PFSK-1 (cell line): ENCODE results near the gene A2M.

ENCODE experiments used
- FOXP2 ChIP-seq: optimal IDR thresholded peaks from 2 replicates; pipeline ENCODE3; 2011; ENCODE audit warnings: borderline replicate concordance, control low read depth, inconsistent platforms; ENCODE audit not compliant: insufficient read depth; ENCODE audit errors: extremely low read length, extremely low read depth
- POLR2AphosphoS5 ChIP-seq: IDR thresholded peaks from 2 replicates; pipeline ENCODE4 v1.6.1; 2012; ENCODE audit warnings: low read depth, mild to moderate bottlenecking, control low read depth, low read length, moderate library complexity
- REST ChIP-seq, 2 experiments: IDR thresholded peaks; 2 replicates each; pipeline versions ENCODE4 v1.6.1 to v1.8.0; 2011 to 2012; ENCODE audit warnings: low read depth in 2 of 2, low read length in 2 of 2, control low read depth in 1 of 2, inconsistent platforms in 1 of 2, mild to moderate bottlenecking in 1 of 2, moderate library complexity in 1 of 2; ENCODE audit not compliant: insufficient read depth in 1 of 2
- SIN3A ChIP-seq: IDR thresholded peaks from 2 replicates; pipeline ENCODE4 v1.6.1; 2012; ENCODE audit warnings: mild to moderate bottlenecking, low read length, moderate library complexity, borderline replicate concordance; ENCODE audit not compliant: insufficient read depth
- TAF1 ChIP-seq: IDR thresholded peaks from 2 replicates; pipeline ENCODE4 v1.6.1; 2012; ENCODE audit warnings: low read length, control low read depth, borderline replicate concordance; ENCODE audit not compliant: insufficient read depth

The A2M gene

GRCh38 chr12:9047105-9047504 is 68.6 kb downstream of the A2M start:
- no peak for TF ChIP-seq FOXP2
- no peak for TF ChIP-seq POLR2AphosphoS5
- no peak for TF ChIP-seq SIN3A
- TF ChIP-seq TAF1, result no peak
- no peak for TF ChIP-seq REST (IDR thresholded peaks at IDR 0.05; ENCODE audit: insufficient read depth in 1 of 2, low read depth in 2 of 2, low read length in 2 of 2)

GRCh38 chr12:9043766-9044165 is 72.0 kb downstream of the A2M start:
- TF ChIP-seq FOXP2, result no peak

GRCh38 chr12:9041321-9041720 is 74.4 kb downstream of the A2M start:
- no peak for TF ChIP-seq SIN3A
- TF ChIP-seq POLR2AphosphoS5, result no peak
- TF ChIP-seq REST (IDR thresholded peaks at IDR 0.05; ENCODE audit: insufficient read depth in 1 of 2, low read depth in 2 of 2, low read length in 2 of 2), result no peak
- TF ChIP-seq FOXP2, result no peak
- TF ChIP-seq TAF1, result no peak

GRCh38 chr12:9040484-9041186 is 75.1 kb downstream of the A2M start:
- TF ChIP-seq POLR2AphosphoS5, result no peak
- no peak for TF ChIP-seq TAF1
- no peak for TF ChIP-seq REST (IDR thresholded peaks at IDR 0.05; ENCODE audit: insufficient read depth in 1 of 2, low read depth in 2 of 2, low read length in 2 of 2)
- TF ChIP-seq SIN3A, result no peak
- no peak for TF ChIP-seq FOXP2

GRCh38 chr12:9039397-9039977 is 76.2 kb downstream of the A2M start:
- no peak for TF ChIP-seq FOXP2
- no peak for TF ChIP-seq SIN3A
- TF ChIP-seq TAF1, result no peak
- TF ChIP-seq POLR2AphosphoS5, result no peak
- TF ChIP-seq REST (IDR thresholded peaks at IDR 0.05; ENCODE audit: insufficient read depth in 1 of 2, low read depth in 2 of 2, low read length in 2 of 2), result no peak
